ENCODE results near the gene SNX7.

GRCh38 chr1:98707556-98707955 is 46.0 kb downstream of the SNX7 start:
- no peak for TF ChIP-seq POLR2A (IDR thresholded peaks at IDR 0.05)
- TF ChIP-seq, protein P1, sequence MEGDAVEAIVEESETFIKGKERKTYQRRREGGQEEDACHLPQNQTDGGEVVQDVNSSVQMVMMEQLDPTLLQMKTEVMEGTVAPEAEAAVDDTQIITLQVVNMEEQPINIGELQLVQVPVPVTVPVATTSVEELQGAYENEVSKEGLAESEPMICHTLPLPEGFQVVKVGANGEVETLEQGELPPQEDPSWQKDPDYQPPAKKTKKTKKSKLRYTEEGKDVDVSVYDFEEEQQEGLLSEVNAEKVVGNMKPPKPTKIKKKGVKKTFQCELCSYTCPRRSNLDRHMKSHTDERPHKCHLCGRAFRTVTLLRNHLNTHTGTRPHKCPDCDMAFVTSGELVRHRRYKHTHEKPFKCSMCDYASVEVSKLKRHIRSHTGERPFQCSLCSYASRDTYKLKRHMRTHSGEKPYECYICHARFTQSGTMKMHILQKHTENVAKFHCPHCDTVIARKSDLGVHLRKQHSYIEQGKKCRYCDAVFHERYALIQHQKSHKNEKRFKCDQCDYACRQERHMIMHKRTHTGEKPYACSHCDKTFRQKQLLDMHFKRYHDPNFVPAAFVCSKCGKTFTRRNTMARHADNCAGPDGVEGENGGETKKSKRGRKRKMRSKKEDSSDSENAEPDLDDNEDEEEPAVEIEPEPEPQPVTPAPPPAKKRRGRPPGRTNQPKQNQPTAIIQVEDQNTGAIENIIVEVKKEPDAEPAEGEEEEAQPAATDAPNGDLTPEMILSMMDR (IDR thresholded peaks at IDR 0.05) = no peak
